Caki2 (cell line): ENCODE data around the gene IGSF3. TPM values are rescaled to one million over a fixed set of nuclear protein-coding genes. Genes with fewer than 3 reads are reported as not detected.
A peak's percentile ranks its signal among the peaks of the same experiment; 100 is the strongest.
"Not testable (repeated sequence)": the region's sequence is repeated elsewhere in the genome, so short reads cannot be mapped to it uniquely, and the experiment has no call there.

ENCODE experiments used
- DNase-seq: peaks from one replicate; pipeline ENCODE4 v3.0.0-alpha.2; 2015; ENCODE audit warnings: low read depth
- in situ Hi-C: cut with HindIII; loops from 2 replicates; pipeline ENCODE4 v1.10.0; 2016; ENCODE audit warnings: low sequenced_read_pairs, low pct_unique_long_range_greater_than_20kb, mixed read lengths
- total RNA-seq: library from RNA; depleted of rRNA; stranded (reverse); fragments of >200 nt; shearing (Covaris generic); gene quantifications from 2 replicates; pipeline ENCODE4 v1.2.3, GENCODE V29; 2014; ENCODE audit warnings: low replicate concordance

The IGSF3 gene
- total RNA-seq, 1 experiment from 2014 or later = 30.4 TPM

DNA sequence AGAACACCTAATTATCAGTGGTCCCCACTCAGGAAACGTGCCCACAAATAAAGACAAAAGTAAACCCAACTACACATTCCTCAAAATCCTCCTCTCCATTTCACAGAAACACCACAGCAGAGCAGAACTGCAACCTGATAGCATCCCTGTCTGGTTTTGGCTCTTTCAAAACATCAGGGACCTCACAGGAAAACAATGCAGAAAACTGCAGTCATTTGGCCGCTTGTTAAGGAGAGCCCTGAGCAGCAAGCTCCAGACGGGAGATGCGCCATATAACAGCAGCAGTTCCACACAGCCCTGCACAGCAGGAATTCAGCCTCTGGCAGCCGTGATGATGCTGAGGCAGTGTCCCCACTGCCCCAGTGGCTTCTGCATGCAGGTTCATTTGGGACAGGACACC, 23.4 kb downstream of the IGSF3 start:
- DNase-seq, in situ Hi-C loops: not testable (repeated sequence)

DNA sequence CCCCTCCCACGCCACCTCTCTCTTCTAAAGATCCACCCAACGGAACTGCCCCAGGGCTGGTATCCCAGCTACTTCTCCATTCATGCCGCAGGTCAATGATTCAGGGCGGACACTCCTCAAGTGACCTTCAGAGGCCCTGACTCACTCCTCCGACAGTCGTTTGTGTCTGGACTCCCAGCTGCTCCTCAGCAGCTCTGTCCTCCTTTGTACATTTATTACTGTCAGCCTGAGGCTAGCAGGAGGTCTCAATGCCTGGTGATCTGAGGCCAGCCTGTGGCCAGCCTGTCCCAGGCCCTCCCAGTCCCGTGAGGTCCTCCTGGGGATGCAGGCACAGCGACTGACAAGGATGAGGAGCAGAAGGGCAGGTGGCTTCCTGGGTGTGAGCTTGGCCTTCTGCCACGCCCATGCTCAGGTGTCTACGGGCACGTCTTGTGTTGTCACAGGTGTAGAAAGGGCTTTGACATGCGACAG, 24.2 kb downstream of the IGSF3 start:
- DNase-seq = peak; percentile 81
- in situ Hi-C loops = not testable (repeated sequence)

DNA sequence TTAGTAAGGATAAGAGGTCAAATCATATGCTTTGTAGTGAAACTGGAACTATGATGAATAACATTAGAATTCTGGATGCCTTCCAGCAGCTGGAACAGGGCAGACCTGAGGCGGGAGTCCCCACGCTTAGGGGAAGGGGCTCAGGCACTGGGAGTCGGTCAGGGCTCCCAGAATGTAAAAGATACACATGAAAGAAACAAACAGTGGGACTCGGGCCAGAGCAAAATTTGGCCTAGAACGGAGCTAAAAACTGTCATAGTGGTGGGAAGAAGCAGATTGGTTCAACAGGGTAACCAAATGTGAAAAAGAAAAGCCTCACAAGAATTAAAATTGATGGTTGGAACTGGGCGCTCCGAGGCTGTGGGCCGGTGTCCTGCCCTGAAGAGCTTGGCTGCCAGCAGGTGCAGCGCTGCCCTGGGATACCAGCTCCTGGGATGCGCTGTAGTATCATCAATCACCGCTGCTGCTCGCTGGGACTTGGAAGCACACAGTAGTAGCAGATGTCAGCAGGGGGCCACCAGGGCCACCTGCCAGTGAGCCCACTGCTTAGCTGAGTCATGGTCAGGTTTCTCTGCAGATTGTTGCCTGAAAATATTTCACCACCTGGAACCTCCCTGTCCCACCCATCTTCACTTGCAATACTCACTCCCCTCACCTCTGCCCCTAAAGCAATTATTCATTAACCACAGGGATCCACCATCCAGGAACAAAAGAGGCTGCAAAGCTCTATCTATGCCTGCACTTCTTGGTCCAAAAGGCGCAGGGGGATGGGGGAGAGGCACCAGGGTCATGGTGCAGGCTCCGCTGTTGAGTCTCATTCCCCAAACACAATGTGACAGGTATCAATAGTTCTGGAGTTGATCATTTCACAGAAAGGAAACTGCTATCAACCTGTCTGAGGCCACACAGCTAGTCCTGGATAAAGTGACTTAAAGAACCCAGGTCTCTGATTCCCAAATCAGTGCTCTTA, 24.9 kb downstream of the IGSF3 start:
- DNase-seq = peak; percentile 75

DNA sequence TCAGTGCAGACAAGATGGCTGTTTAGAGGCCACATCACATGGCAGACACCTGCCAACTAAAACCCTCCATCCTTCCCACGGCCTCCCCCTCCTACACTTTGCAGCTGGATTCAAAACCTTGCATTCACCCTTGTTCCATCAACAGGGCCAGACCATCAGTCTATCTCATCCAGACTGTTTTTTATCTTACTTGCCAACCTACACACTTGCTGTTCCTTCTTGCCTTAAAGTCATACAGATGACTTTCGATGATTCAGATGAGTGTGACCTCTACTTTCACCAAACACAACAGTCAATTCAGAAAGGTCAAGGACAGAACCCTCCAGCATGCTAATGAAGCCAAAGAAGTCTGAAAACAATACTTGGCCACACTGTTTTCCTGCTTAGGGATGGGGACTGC, 29.9 kb downstream of the IGSF3 start:
- DNase-seq, in situ Hi-C loops: not testable (repeated sequence)

More for the DNA sequence above, 24.9 kb downstream of the IGSF3 start:
- in situ Hi-C loops = not testable (repeated sequence)

DNA sequence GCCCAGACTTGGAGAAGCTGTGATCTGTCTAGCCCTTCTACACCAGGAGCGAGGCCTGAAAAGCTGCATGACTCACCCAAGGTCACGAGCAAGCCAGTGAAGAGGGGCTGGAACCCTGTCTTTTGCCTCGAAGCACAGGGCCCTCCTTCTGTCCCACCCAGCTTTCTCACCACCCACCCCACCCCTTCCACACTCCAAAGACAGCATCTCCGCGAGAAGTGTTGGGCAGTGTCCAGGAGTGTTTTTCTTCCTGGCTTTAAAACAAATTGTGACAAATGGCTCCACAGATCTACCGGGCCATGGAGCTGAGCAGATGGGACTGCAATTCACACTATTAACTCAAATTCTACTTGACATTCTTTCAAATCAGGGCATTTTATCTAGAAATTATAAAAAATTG, 30.9 kb downstream of the IGSF3 start:
- in situ Hi-C loops, DNase-seq: not testable (repeated sequence)

DNA sequence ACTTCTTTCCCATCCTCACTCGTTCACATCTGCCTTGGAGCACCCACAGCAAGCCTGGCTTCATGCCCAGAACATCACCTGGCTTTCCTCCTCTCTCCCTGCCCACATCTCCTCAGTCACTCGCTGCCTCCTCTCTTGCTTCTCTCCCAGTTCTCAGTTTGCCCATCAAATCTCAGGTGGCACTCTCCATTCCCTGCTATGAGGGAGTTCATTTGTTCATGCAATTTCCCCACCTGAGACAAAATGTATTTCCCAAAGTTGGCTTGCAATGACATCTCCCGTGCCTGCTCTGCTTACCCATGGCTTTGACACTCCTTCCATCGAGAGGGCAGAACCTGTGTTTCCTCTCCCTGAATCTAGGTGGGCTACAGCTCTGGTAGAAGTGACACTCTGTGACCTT, 33.1 kb downstream of the IGSF3 start:
- DNase-seq, in situ Hi-C loops: not testable (repeated sequence)

DNA sequence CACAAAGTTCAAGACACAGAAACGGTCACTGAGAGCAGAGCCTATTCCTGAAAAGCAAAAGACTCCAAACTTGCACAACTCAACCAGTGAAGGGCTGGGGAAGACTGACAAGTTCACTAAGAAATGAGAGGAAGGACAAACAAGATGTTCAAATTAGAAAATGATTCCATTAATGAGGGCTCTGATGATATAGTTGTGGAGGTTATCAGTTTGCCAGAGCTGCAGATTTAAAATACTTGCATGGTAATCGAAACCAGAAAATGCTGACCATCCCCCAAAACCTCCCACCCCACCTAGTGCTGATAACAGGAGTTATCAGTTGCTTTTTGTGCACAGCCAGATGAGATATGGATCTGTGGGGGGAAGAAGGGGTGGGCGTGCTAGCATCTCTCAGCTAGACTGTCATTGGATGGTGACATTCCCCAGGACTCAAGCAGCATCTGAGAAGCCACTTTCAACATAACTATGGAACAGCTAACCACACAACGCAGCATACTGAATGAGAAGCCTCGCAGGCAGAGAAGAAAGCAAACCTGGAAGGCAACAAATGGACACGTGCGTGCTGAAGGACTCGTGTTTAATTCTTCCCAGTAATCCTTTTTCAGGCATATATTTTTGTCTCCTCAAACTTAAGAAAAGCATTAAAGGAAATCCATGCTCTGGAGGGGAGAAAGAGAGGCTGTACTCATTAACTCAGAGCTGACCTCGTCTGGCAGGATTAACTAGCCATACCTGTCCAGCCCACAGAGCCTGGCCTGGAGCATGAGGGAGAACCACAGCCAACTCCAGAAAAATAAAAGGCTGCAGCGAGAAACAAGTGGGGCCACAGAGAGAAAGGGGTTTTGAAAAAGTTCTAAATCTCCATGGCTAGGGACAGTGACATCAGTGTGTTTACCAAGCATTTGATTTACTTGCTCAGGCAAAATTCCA, 35.3 kb downstream of the IGSF3 start:
- in situ Hi-C loops, DNase-seq: not testable (repeated sequence)

DNA sequence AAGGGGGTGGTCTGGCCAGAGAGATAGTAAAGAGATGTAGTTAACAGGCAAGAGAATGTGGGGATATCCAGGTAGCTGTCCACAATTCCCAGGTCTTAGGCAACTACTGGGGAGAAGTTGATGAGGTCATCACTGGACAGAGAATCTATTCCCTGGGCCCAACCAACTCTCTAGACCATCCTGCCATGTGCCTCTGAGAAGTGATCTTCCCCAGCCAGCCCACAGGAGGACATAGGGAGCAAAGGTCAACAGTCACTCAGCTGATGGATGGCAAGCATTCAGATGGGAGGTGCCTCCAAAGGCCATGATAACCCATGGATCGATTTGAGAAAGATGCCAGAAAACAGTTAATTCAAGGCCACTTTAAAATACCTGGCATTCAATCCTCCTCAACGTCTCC, 36.0 kb downstream of the IGSF3 start:
- in situ Hi-C loops, DNase-seq: not testable (repeated sequence)

DNA sequence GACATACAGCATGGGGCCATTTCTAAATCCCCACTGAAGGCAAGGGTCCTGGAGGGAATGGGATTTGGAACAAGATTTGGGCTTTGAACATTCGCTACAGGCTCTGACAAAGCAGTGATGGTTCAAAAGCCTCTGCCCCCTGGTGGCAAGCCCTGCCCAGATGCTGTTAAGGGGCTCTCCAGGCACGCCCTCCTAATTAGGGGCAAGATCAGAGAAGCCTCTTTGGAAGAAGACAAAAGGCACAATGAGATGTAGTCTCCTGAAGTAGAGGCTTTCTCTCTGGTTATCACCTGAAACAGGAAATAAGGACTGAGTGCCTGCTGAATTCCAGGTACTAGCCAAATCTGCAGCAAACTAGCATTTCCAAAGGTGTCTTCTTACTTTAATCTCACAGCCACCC, 37.5 kb downstream of the IGSF3 start:
- DNase-seq, in situ Hi-C loops: not testable (repeated sequence)

DNA sequence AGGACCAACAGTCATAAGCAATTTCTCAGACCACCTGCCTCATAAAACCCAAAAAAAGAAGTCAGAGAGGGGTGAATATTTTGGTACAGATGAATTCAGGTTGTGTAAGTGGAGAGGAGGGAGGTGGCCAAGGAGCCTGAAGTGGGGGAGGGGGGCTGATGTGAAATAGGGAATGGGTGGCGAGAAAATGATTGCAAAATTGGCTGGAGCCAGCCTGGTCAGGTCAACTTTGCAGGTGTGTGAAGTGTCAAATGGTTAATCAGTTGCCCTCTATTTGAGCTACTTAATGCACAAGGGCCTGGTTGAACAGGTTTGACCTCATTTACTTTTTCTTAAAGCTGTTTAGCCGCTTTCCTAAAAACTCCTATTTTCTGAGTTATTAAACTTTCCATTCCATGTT, 38.1 kb downstream of the IGSF3 start:
- DNase-seq = not testable (repeated sequence)

DNA sequence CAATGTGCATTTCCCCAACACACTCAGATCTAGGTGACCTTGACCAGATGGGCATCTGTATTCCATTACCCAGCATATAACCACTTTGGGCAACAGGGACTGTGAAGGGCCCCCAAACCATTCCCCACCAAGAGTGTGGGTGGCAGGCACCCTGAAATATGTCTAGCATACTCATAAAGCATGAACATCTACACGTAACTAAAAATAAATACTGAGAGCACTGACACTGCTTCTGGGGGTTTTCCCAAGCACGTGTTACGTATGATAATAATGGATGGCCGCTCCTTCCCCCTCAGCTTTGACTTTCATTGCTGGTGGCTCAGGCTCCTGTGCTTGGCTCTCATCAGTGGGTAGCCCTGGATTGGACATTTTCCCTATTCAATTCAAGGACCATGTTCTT, 39.1 kb downstream of the IGSF3 start:
- in situ Hi-C loops = no loop called here
- no peak for DNase-seq

More for the DNA sequence above, 38.1 kb downstream of the IGSF3 start:
- in situ Hi-C loops = not testable (repeated sequence)

DNA sequence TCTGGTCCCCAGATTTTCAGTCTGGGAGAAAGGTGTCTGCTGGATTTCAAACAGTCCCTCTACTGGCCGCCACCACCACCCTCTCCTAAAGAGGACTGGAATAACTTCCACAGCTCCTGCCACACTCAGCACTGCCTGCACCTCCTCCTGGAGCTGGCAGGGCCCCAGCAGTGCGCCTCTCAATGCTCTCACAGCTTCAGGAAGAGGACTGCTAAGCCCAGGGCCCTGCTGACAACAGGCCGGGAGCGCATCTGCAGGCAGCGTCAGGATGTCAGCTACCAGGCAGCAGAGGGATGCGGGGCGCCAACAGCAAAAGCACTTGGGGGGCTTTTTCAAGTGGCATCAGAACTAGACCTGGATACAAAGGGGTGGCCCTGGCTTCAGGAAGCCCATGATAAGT, 40.2 kb downstream of the IGSF3 start:
- DNase-seq, in situ Hi-C loops: not testable (repeated sequence)

DNA sequence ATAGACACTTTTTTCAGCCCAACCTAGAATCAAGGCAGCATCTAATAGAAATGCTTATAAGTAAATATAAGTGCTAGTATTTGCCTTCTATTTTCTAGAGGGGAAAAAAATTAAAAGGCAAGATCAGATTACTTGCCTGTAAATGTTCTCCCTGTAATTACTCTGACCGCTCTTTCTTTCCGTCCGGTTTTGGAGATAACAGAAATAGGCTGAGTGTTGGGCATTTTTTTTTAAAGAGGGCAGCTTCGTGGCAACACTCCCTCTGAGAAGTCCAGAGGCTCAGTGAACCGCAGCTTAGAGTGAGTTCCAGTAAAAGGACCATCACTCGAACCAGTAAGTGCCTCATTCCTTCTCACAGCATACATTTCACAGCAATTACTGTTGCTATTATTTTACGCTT, 40.6 kb downstream of the IGSF3 start:
- DNase-seq, in situ Hi-C loops: not testable (repeated sequence)

DNA sequence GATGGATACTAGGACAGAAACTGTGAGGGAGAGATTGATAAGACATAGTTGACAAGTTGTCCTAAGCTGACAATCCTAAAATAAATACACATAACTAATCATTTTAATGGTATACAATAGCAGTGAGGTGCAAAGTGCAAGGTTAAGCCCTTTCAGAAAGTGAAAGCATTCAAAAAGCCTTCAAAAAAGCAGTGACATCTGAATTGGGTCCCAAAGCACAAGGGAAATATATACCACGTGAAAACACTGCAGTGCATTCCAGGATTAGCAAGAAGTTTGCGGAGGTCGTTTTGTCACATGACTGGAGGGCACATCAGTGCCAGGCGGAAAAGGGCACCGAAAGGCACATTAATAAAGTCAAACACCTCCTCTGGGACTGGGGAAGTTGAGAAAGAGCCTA, 42.4 kb downstream of the IGSF3 start:
- DNase-seq, in situ Hi-C loops: not testable (repeated sequence)

DNA sequence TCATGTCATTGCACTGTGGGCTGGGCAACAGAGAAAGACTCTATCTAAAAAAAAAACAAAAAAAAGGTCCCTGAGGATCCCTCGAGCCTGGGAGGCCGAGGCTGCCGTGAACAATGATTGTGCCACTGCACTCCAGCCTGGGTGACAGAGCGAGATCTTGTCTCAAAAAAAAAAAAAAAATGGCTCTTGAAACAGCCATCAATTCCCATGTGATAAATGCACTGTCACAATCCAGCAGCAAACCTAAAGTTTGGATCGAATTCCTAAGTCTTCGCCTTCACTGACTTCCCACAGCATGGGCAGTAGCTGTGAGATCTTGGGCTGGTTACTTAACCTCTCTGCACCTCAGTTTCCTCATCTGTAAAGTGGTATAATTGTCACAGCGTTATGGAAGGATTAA, 43.5 kb downstream of the IGSF3 start:
- in situ Hi-C loops = no loop called here
- DNase-seq = no peak

DNA sequence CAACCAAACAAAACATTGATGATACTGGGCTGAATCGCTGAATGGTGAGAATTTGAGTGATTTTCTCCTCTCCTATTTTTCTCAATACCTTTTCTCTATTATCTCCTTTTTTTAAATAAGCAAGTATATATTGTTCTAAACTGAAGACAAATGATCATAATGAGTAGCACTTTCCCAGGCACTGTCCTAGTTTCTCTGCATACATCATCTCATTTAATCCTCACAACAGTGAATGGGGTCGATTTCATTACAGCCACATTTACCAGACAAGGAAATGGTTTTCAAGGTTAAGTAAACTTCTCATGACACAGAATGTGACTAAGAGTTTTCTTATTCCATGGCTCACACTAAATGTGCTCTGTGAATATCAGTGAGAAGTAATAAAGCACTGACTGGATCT, 45.0 kb downstream of the IGSF3 start:
- in situ Hi-C loops, DNase-seq: not testable (repeated sequence)

DNA sequence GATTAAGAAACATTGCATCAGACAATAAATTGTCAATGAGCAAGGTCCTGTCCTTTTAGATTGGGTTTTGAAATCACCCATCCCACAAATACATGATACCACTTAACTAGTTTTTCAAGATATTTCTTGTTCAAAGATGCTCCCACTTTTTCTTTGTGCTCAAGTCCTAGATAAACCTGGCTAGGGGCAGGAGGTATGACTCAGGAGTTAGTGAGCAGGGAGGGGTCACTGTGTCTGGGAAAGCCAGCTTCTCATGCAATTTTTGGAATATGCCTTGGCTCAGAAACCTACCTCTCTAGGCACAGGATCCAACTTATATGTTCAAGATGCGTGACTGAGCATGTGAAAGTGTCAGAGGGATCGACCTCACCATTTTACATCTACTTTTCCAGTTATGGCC, 45.8 kb downstream of the IGSF3 start:
- DNase-seq, in situ Hi-C loops: not testable (repeated sequence)

DNA sequence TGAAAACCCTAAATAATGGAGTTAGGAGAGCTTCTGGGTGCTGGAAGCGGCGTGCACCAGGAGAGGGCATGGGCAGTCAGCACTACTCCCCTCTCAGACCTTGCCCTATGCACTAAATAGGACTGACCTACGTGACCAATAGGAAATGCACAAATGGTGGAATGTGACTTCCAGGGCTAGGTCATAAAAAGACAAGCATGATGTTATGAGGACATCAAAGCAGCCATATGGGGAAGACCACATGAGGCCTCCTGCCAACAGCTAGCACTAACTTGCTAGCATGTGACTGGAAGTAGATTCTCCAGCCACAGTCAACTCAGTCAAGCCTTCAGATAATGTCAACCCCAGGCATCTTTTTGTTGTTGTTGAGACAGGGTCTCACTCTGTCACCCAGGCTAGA, 47.1 kb downstream of the IGSF3 start:
- in situ Hi-C loops, DNase-seq: not testable (repeated sequence)
